Keratinocyte (primary cell): ENCODE measurements around the gene CDC42EP3.

Experiments
- CTCF ChIP-seq, 3 experiments: IDR thresholded peaks in 1 of 3; conservative IDR thresholded peaks in 1 of 3; optimal IDR thresholded peaks in 1 of 3; 2 replicates in 2 of 3; 3 replicates in 1 of 3; pipeline versions ENCODE3 to v1.5.1; 2011; ENCODE audit warnings: low read length in 3 of 3, mild to moderate bottlenecking in 3 of 3, moderate library complexity in 2 of 3, control low read depth in 1 of 3, inconsistent platforms in 1 of 3; ENCODE audit not compliant: insufficient read depth in 2 of 3; ENCODE audit errors: extremely low read depth in 1 of 3
- EZH2 ChIP-seq: IDR thresholded peaks from one replicate; pipeline ENCODE4 v1.6.1; 2012; ENCODE audit warnings: inconsistent platforms, mild to moderate bottlenecking, low read length, moderate library complexity

- no peak for TF ChIP-seq CTCF (optimal IDR thresholded peaks at IDR 0.05 in 1 of 3, IDR thresholded peaks at IDR 0.05 in 1 of 3, conservative IDR thresholded peaks at IDR 0.05 in 1 of 3; ENCODE audit: extremely low read depth in 1 of 3, insufficient read depth in 2 of 3, low read length in 3 of 3)
- TF ChIP-seq EZH2, result no peak
Observed at GRCh38 chr2:37658682-37659081, 12.8 kb downstream of the CDC42EP3 start.
